ENCODE data around the gene TPD52L2.

The TPD52L2 gene

DNA sequence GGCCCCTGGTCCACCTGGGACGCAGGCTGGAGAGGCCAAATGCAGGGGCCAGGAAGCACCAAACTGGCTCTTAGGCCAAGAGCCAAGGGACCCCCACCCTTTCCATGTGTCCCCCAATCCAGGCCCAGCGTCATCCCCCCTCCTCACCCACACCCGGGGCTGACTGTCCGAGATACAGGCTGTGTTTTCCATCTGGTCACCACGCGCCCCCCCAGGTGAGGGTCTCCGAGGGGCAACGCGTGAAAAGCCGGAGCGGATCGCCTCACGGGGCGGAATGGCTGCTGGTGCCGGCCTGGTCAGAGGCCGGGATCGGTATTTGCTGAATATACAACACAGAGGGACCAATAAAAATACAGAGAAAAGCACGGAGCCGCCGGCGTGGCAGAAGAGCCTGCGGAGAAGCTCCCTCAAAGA, 9.0 kb upstream of the TPD52L2 start:
- DNase-seq (ENCODE audit: low read depth), result no peak
- H3K4me3 ChIP-seq (ENCODE audit: low read length), result no peak overlapping the region
- TF ChIP-seq, protein P1, sequence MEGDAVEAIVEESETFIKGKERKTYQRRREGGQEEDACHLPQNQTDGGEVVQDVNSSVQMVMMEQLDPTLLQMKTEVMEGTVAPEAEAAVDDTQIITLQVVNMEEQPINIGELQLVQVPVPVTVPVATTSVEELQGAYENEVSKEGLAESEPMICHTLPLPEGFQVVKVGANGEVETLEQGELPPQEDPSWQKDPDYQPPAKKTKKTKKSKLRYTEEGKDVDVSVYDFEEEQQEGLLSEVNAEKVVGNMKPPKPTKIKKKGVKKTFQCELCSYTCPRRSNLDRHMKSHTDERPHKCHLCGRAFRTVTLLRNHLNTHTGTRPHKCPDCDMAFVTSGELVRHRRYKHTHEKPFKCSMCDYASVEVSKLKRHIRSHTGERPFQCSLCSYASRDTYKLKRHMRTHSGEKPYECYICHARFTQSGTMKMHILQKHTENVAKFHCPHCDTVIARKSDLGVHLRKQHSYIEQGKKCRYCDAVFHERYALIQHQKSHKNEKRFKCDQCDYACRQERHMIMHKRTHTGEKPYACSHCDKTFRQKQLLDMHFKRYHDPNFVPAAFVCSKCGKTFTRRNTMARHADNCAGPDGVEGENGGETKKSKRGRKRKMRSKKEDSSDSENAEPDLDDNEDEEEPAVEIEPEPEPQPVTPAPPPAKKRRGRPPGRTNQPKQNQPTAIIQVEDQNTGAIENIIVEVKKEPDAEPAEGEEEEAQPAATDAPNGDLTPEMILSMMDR (IDR thresholded peaks at IDR 0.05; ENCODE audit: insufficient read depth, low read depth, low read length, missing control alignments), result no peak

DNA sequence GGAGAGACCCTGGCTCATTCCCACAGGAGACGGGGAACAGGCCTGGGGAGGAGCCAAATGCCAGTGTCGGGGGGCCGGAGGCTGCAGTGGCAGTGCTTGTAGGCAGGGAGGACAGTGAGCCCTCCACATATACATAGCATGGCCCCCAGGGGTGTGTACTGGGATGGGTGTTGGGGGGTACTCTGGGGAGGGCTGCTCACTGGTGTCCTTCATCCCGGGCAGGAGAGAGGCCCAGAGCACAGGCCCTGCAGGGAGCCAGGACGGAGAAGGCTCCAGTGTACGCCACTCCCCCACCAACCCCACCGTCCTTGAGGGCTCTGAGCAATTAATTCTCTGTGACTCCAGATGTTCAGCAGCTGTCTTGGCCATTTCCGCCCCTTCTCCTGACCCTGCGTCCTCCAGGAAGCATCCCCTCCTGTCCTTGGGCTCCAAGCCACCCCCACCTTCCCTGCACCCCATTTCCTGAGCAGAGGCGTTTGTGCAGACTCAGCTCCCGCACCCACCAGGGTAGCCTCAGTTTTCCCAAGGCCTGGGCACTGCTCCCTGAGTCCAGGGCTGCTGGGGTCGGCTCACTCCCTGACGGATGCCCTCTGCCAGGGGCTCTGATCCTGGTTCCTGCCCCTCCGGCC, 7.2 kb upstream of the TPD52L2 start:
- H3K4me3 ChIP-seq (ENCODE audit: low read length), result no peak overlapping the region
- TF ChIP-seq, protein P1 (IDR thresholded peaks at IDR 0.05; ENCODE audit: insufficient read depth, low read depth, low read length, missing control alignments), result no peak
- no peak for DNase-seq (ENCODE audit: low read depth)

DNA sequence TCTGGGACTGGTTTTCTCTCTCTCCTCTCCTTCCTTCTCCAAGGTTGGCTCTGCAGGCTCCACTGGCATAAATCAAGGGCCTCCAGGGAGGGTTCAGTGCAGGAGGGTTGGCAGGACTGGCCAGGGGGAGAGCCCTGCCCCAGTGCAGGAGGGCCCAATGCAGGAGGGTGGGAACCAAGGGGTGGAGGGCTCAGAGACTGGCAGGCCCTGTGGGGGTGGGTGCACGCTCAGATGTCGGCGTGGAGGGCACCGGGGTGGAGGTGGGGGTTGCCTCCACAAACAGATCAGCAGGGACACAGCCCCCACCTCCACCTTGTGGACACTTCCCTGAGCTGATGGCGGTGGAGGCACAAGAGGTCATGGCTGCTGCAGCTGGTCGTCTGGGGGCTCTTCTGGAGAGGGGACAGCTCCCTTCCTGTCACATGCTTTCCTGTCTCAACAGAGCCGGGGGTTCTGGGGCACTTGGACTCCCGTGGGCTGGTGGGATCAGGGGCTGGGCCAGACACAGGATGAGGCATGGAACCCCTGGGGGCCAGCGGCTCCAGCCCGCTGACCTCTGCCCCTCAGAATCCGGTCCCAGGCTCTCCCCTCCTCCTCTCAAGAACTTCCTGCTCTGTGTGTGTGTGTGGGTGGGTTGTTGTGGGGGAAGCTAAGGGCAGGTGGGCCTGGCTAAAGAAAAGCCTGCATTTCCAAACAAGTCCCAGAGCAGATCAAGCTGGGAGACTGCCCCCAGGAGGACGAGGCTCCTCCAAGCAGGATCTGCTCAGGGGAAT, 6.5 kb upstream of the TPD52L2 start:
- H3K4me3 ChIP-seq (ENCODE audit: low read length), result no peak overlapping the region
- TF ChIP-seq, protein P1 (IDR thresholded peaks at IDR 0.05; ENCODE audit: insufficient read depth, low read depth, low read length, missing control alignments), result peak; percentile 25
- DNase-seq (ENCODE audit: low read depth), result no peak

DNA sequence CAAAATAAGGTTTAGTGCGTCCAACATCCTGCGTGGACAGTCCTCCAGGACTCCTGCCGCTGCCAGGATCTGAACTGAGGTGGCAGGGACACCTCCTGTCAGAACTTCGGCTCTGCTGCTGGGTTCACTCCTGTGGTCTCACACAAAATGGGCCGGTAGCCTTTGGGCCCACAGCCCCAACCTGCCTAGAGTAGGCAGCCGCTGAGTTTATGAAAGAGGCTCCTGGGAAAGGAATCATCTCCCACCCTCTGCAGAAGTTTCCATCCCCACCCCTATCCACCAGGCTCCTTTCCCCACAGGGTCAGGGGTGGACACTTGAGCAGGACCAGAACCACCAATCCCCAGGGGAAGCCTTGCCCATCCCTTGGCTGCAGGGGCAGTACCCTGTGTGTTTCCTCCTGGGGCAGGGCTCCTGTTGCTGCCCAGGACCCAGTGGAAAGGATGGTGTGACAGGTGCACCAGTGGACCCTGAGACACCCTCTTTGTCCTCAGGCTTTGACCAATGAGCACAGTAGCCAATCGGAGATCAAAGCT, 5.8 kb upstream of the TPD52L2 start:
- no peak for DNase-seq (ENCODE audit: low read depth)

DNA sequence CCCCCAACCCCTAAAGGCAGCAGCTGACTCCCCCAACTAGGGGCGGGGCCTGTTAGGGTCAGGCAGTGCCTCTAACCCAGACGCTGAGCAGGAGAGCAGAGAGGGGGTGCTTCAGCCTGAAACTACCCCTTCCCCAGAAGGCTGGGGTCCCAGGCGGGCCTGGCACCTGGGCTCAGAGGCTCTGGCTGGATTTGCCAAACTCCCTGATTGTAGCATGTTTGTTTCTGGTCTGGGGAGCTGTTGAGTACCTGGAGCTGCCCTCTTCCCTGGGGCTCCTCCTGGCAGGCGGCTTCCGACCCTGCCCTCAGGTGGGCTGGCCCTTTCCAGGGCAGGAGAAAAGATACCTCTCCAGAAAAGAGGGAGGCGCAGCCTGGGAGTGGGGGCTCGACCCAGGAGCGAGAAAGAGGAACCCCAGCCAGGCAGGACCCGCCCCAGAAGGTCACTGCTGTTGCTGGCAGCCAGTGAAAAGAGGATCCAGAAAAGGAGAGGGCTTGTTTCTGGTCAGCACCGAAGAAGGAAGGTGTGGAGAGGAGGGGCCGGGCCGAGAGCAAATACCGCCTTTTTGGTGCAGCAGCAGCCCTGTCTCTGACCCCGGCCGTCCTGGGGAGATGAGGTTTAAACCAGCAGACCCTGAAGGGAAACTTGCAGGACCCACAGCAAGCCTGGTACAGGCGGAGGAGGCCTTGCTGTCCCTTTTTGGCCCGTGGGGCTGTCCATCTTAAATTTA, 4.6 kb upstream of the TPD52L2 start:
- no peak for DNase-seq (ENCODE audit: low read depth)
- H3K4me3 ChIP-seq (ENCODE audit: low read length), result no peak overlapping the region
- TF ChIP-seq, protein P1 (IDR thresholded peaks at IDR 0.05; ENCODE audit: insufficient read depth, low read depth, low read length, missing control alignments), result no peak

More for the DNA sequence above, 5.8 kb upstream of the TPD52L2 start:
- TF ChIP-seq, protein P1 (IDR thresholded peaks at IDR 0.05; ENCODE audit: insufficient read depth, low read depth, low read length, missing control alignments), result no peak
- H3K4me3 ChIP-seq (ENCODE audit: low read length), result no peak overlapping the region

DNA sequence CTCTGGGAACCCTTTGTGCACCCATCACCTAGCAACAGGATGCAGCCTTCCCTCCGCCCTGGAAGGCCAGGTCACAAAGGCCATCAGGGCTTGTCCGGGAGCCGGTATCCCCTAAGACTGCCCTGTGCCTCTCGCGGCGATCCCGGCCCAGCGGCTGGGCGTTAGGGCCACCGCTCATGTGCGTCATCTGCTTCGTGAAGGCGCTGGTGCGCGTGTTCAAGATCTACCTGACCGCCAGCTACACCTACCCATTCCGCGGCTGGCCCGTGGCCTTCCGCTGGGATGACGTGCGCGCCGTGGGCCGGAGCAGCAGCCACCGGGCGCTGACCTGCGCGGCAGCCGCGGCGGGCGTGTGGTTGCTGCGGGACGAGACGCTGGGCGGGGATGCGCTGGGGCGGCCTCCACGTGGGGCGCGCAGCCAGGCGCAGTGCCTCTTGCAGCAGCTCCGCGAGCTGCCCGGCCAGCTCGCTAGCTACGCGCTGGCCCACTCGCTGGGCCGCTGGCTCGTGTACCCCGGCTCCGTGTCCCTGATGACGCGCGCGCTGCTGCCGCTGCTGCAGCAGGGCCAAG, 3.6 kb upstream of the TPD52L2 start, which contains the start of gene ABHD16B:
ABHD16B (plus strand) TSS at position 134 of the 570 bp plus-strand sequence; CDS start at position 177, 43 bp downstream.
- TF ChIP-seq, protein P1 (IDR thresholded peaks at IDR 0.05; ENCODE audit: insufficient read depth, low read depth, low read length, missing control alignments), result no peak
- no peak within 1 kb of the TSS for H3K4me3 ChIP-seq (ENCODE audit: low read length)
- DNase-seq (ENCODE audit: low read depth), result no peak
